Retinal pigment epithelial cell (primary cell): ENCODE results near the gene ALPL.
A peak's percentile ranks its signal among the peaks of the same experiment; 100 is the strongest.

ENCODE experiments used
- DNase-seq: peaks from one replicate; pipeline ENCODE4 v3.0.0-alpha.2; 2010; ENCODE audit warnings: low read depth
- H3K4me3 ChIP-seq: 2 replicates; pipeline ENCODE4 v1.5.1; 2011; ENCODE audit warnings: mild to moderate bottlenecking, low read length, control low read depth, moderate library complexity
- CTCF ChIP-seq: conservative IDR thresholded peaks from 2 replicates; pipeline ENCODE4 v1.5.1; 2011; ENCODE audit warnings: low read depth, low read length, control low read depth, inconsistent platforms

The ALPL gene

GRCh38 chr1:21534146-21534545 lies 24.9 kb downstream of the ALPL start:
- DNase-seq: no peak
- H3K4me3 ChIP-seq: no peak overlapping the region
- TF ChIP-seq CTCF: no peak

- TF ChIP-seq CTCF: peak; percentile 49
- no peak for DNase-seq
Measured at GRCh38 chr1:21534674-21535378, 25.6 kb downstream of the ALPL start.

GRCh38 chr1:21536218-21536617 lies 27.0 kb downstream of the ALPL start:
- no peak for DNase-seq
- TF ChIP-seq CTCF: no peak
- H3K4me3 ChIP-seq: no peak overlapping the region

More at GRCh38 chr1:21534674-21535378, 25.6 kb downstream of the ALPL start:
- H3K4me3 ChIP-seq: no peak overlapping the region

GRCh38 chr1:21537511-21537931 lies 28.3 kb downstream of the ALPL start:
- DNase-seq: no peak
- H3K4me3 ChIP-seq: no peak overlapping the region
- TF ChIP-seq CTCF: no peak

GRCh38 chr1:21537932-21538630 lies 28.9 kb downstream of the ALPL start:
- no peak for TF ChIP-seq CTCF
- H3K4me3 ChIP-seq: no peak overlapping the region
- no peak for DNase-seq

GRCh38 chr1:21539933-21540332 lies 30.7 kb downstream of the ALPL start:
- DNase-seq: no peak
- H3K4me3 ChIP-seq: no peak overlapping the region
- peak; percentile 54 for TF ChIP-seq CTCF

GRCh38 chr1:21541329-21541728 lies 32.1 kb downstream of the ALPL start:
- no peak for TF ChIP-seq CTCF
- H3K4me3 ChIP-seq: no peak overlapping the region
- no peak for DNase-seq
